HG02623 (cell line): ENCODE results near the gene PRKCE.

ENCODE experiments used
- ATAC-seq: cut with Tn5 transposase; IDR thresholded peaks from one replicate; pipeline ENCODE4 v1.9.1; 2021; ENCODE audit warnings: moderate library complexity; ENCODE audit not compliant: unreplicated experiment

PRKCE gene

DNA sequence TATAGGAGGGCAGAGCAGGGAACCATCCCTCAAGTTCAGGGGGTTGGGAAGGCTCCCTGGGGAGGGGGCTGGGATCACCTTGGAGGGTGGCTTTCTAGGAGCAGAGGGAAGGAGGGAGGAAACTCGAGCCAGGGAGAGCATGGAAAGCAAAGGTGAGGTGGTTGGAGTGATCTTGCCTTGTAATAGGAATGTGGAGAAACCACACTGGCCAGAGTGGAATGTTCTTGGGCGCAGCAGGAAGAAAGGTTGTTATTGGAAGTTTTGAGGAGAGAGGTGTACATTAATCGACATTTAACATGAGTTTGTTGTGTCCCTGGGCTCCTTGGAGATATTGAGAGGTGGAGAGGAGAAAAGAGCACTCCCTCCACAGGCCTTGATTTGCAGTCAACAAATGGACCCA, 272.2 kb downstream of the PRKCE start:
- no peak for ATAC-seq

GRCh38 chr2:45925026-45925425, 273.6 kb downstream of the PRKCE start:
- no peak for ATAC-seq

GRCh38 chr2:45925636-45926366, 274.3 kb downstream of the PRKCE start:
- no peak for ATAC-seq

DNA sequence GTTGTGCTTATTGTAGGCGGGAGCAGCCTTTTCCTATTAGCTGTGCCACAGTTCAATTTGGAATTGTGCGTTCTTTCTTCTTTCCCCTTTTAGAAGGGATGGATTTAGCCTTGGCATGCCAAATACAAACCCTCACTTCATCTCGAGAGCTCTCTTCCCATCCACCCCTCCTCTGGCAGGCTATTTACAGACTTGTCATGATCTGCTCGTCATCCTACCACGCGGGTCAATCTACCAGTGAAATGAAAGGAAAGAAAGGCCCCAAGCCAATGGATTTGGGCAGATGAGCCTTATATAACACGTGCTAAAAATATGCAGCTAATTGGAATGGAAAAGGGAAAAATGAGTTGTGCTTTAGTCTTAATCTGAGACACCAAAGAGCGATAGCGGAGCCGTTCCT, 277.5 kb downstream of the PRKCE start:
- no peak for ATAC-seq

DNA sequence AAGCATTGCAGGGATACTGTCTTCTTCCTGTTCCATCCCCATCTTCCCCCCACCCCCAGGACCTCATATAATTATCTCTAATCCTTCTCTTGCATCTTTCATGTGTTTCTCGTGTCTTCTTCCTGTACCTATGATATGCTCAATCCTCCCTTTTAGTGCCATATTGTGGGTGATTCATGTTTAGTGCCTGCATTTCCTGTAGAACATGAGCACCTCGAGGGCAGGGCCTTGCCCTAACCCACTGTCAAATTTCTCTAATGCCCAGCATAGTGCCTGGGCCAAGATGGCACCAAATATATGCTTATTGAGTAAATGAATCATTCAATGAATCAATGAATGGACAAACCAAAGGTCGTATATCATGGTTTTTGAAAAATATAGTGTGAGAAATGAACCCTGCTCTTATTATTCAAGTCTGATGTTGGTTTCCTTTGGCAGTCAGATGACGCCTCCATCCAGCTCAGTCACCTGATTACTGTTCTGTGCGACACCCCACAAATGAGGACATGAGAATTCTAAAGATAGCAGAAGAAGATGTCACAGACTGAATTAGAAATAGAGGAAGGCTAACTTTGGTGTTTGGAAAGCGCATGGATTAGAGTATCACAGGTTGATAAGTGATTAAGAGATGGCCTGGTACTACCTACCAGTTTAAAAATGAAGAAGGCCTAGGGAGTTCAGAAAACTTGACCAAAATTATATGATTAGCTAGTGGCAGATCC, 278.4 kb downstream of the PRKCE start:
- ATAC-seq, result no peak

DNA sequence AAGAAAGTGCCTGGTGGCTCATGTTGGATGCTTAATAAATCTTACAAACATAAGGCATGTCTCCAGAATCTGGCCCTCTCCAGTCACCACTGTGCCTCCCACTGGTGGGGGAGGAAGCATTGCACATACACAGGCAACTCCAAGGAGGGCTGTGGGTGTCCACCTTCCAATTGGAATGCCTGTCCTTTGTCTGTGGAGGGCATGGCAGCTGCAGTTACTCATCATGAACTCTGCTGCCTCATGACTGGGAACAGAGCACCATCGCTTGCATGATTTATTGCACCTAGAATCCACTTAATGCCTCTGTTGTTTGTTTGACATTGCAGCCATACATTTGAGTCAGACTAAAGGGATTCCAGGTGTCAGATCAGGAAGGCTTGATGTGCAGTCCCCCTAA, 278.9 kb downstream of the PRKCE start:
- no peak for ATAC-seq

- no peak for ATAC-seq
Measured at GRCh38 chr2:45932278-45932975, 281.0 kb downstream of the PRKCE start.

GRCh38 chr2:45935791-45936622, 284.5 kb downstream of the PRKCE start:
- ATAC-seq, result peak; percentile 38

GRCh38 chr2:45936623-45936979, 285.1 kb downstream of the PRKCE start:
- no peak for ATAC-seq

- no peak for ATAC-seq
Measured at GRCh38 chr2:45937990-45938389, 286.5 kb downstream of the PRKCE start.

DNA sequence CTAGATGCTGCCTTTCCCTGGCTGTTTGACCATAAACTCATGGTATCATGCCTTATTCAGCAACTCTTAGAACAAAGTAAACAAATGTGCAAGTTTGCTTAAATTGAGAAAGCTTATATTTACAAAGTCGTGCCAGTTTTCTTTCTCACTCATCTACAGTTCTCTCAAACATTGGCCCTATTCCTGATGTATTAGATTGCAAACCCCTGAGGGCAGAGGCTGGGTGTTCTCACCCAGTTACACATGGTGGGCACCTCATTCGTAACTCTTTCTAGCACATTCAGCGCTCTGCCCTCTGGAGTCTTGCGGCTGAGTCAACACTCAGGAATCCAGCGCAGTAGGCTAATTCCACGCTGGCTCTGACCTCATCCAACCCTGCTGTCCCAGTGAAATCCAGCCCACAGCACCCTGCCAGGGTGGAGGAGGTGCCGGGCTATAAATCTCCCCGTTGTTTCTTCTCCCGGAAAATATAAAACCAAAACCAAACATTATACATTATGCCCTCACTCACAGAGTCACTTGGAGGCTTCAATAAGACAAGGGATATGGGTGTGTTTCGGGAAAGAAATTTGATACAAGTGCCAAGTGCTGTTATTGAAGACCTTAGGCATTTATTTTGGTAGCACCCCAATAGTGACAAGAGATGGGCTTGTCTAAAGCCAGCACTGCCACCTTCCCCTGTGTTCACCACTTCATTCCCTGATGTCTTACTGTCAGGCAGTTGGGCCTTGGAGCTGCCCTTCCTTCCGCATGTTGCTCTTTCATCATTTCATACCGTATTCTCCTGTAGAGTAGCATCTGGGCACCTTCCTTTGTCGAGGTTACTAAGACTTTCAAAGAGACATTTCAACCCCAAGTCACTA, 287.4 kb downstream of the PRKCE start:
- ATAC-seq, result no peak

DNA sequence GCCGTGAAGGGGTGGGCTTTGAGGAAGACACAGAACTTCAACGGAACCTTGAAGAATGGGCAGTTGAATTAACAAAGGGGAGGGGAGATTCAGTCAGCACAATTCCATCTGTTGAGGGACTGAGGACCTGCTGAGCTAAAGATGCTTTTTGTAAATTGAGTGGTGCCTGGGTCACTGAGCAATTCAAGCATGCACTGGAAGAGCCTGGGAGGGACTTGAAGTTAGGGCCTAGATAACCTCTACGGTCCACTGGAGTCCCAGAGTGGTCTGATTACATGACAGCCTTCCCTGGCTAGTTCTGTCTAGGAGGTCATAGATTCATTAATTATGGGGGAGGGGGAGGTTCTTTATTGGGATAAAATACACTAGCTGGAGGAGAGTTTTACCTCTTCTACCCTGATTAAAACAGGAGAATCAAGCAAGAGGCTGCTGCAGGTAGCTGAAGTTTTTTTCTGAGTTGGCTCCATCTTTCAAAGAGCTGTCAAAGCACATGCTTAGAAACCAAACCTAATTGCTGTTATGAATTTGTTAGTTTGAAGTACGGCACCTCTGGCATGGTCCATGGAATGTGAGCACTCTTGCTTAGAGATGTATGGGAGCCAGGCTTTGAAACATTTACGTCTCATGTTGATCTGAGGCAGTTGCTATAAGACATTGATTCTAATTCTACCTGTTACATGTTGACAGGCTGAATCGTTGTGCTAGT, 290.2 kb downstream of the PRKCE start:
- no peak for ATAC-seq

DNA sequence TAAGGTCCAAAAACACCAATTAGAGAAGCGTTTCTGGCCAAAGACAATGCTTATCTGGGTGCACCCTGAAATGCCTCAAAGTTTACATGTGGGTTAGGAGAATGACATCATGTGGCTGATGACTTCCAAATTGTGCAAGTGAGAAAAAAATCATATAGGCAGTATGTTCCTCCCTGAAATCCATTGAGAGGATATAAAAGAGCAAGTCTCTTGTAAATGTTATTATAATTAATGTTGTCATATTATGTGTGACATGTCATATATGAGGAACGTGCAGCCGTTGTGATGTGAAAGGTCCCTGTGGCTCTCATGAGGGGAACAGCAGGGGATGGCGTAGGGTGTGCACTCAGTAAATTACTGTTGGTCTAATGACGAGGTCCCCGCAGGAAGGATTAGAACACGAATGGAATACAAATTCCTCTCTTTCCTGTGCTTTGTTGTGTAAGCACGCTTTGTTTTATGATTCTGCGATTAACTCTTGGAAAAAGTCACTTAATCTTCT, 290.8 kb downstream of the PRKCE start:
- no peak for ATAC-seq

DNA sequence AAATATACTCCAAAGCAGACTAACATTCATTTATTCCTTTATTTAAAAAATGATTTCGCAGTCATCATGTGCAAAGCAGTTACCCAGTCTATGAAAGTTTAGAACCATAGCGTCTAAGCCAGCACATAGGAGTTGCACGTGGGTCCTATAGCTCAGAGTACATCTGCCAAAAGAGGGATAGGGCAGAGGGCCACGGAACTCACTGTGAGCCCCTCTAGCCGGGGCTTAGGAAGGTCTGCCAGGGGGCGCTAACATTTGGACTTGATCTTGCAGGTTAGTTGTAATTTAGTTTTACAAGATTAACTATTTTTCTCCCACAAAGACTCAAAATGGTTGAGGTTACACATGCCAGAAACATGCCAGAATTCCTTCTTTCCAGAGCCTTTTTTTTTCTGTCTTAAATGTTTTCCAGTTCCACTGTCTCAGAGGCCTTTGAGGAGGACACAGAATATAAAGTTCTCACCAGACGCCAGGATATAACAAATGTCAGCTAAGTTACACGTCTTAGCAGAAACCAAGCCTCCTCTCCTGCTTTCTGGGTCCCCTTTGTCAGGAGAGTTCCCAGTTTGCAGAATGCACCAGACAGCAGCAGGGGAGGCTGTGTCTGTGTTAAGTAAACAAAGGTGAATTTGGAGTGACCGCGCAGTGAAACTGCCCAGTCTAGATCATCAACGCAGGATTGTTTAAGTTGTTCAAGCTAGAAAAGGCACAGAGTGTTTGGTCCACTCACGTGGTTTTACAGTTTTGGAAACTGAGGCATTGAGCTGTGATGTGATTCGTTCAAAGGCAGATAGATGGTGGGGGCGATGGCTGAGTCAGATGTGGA, 292.0 kb downstream of the PRKCE start:
- no peak for ATAC-seq

GRCh38 chr2:45944074-45944473, 292.6 kb downstream of the PRKCE start:
- no peak for ATAC-seq

DNA sequence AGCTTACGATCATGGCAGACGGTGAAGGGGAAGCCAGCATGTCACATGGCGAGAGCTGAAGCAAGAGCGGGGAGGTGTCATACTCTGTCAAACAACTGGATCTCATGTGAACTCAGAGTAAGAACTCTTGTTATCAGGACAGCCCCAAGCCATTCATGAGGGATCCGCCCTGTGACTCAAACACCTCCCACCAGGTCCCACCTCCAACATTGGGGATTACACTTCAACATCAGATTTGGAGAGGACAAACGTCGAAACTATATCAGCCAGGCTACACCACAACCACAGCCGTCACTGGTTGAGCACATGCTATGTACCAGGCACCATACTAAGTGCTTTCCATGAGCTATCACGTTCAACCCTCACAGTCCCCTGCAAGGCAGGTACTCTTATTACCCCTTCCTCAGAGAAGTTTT, 293.8 kb downstream of the PRKCE start:
- no peak for ATAC-seq

- ATAC-seq, result no peak
Measured at GRCh38 chr2:45946023-45946422, 294.5 kb downstream of the PRKCE start.

DNA sequence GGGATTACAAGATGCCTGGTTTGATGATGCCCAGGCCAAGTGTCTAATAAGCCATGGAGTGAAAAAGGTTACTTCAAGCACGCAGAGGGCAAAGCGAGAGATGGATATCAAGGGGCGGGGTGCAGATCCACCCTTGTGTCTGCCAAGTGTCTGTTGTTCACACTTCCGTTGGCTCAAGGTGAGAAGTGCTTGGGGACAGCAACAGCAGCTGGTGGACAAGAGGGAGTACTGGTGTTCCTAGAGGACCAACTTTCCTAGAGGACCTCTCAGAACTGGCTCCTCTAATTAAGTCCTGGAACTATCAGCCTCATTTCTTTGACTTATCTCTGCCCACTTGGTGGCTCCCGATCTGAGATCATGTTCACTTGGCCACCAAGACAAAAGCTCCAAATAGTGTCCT, 299.1 kb downstream of the PRKCE start:
- no peak for ATAC-seq
